Endodermal cell (in vitro differentiated cells): ENCODE data around the gene UGT1A10. TPM values are rescaled to one million over a fixed set of nuclear protein-coding genes. Genes with fewer than 3 reads are reported as not detected.
A peak's percentile ranks its signal among the peaks of the same experiment; 100 is the strongest.

Experiments used
- DNase-seq: peaks from one replicate; pipeline ENCODE4 v3.0.0-alpha.2; 2017
- H3K27ac ChIP-seq: 2 replicates; pipeline ENCODE4 v1.5.1; 2013; ENCODE audit warnings: mild to moderate bottlenecking, low read depth, low read length, moderate library complexity
- H3K27me3 ChIP-seq: 2 replicates; pipeline ENCODE4 v1.6.1; 2013; ENCODE audit warnings: mild to moderate bottlenecking, low read length, moderate library complexity; ENCODE audit not compliant: insufficient read depth, control insufficient read depth, poor library complexity, severe bottlenecking
- H3K36me3 ChIP-seq: 2 replicates; pipeline ENCODE4 v1.7.0; 2013; ENCODE audit warnings: mild to moderate bottlenecking, low read length, moderate library complexity; ENCODE audit not compliant: control insufficient read depth, insufficient read depth
- H3K4me1 ChIP-seq: one replicate; pipeline ENCODE4 v1.7.0; 2013; ENCODE audit warnings: low read length; ENCODE audit not compliant: control insufficient read depth, insufficient read depth
- H3K4me3 ChIP-seq: 2 replicates; pipeline ENCODE4 v1.5.1; 2013; ENCODE audit warnings: mild to moderate bottlenecking, low read length, moderate library complexity
- H3K9ac ChIP-seq: 2 replicates; pipeline ENCODE4 v1.6.1; 2013; ENCODE audit warnings: mild to moderate bottlenecking, low read length, moderate library complexity; ENCODE audit not compliant: poor library complexity, severe bottlenecking; ENCODE audit errors: extremely low read depth
- H3K9me3 ChIP-seq: 2 replicates; pipeline ENCODE4 v1.6.1; 2013; ENCODE audit warnings: mild to moderate bottlenecking, low read length, moderate library complexity; ENCODE audit not compliant: control insufficient read depth
- H3K27ac Mint-ChIP-seq: 2 replicates; pipeline ENCODE4 v1.8.0; 2020; ENCODE audit warnings: mixed read lengths
- H3K27me3 Mint-ChIP-seq: 2 replicates; pipeline ENCODE4 v1.8.0; 2021; ENCODE audit warnings: mild to moderate bottlenecking, mixed read lengths; ENCODE audit not compliant: insufficient read depth
- H3K36me3 Mint-ChIP-seq: 2 replicates; pipeline ENCODE4 v1.8.0; 2020; ENCODE audit warnings: low read depth, mixed read lengths
- H3K4me1 Mint-ChIP-seq: 2 replicates; pipeline ENCODE4 v1.8.0; 2020; ENCODE audit warnings: mixed read lengths
- H3K4me3 Mint-ChIP-seq: 2 replicates; pipeline ENCODE4 v1.8.0; 2020; ENCODE audit warnings: mild to moderate bottlenecking, moderate library complexity, mixed read lengths
- H3K9me3 Mint-ChIP-seq: 2 replicates; pipeline ENCODE4 v1.8.0; 2020; ENCODE audit warnings: mild to moderate bottlenecking, mixed read lengths
- CTCF ChIP-seq: fragments of 200-600 bp; sonication (generic); conservative IDR thresholded peaks from 2 replicates; pipeline ENCODE4 v1.5.0; 2021; ENCODE audit warnings: antibody characterized with exemption, mild to moderate bottlenecking
- WGBS, 2 experiments: methylation state at CpG; one replicate each; pipeline versions ENCODE4 v1.1.5 to v1.1.7; 2013; ENCODE audit warnings: missing lambda C conversion rate in 2 of 2, mixed read lengths in 1 of 2; ENCODE audit not compliant: insufficient coverage in 1 of 2, insufficient read length in 1 of 2; 5-methylcytosine and 5-hydroxymethylcytosine counted together
- total RNA-seq, 2 donors: library from RNA; stranded (reverse); fragmentation: NEBNext Ultra II Directional in 1 of 2; extraction: Animal tissue kit (Norgen Biotek cat#: 25700) in 1 of 2; gene quantifications; 2 replicates in 1 of 2; 3 replicates in 1 of 2; pipeline ENCODE4 v1.2.1, GENCODE V29; 2021

The UGT1A10 gene
- total RNA-seq, 2 donors from 2014 or later, result 0.13 TPM; not detected in 1

DNA sequence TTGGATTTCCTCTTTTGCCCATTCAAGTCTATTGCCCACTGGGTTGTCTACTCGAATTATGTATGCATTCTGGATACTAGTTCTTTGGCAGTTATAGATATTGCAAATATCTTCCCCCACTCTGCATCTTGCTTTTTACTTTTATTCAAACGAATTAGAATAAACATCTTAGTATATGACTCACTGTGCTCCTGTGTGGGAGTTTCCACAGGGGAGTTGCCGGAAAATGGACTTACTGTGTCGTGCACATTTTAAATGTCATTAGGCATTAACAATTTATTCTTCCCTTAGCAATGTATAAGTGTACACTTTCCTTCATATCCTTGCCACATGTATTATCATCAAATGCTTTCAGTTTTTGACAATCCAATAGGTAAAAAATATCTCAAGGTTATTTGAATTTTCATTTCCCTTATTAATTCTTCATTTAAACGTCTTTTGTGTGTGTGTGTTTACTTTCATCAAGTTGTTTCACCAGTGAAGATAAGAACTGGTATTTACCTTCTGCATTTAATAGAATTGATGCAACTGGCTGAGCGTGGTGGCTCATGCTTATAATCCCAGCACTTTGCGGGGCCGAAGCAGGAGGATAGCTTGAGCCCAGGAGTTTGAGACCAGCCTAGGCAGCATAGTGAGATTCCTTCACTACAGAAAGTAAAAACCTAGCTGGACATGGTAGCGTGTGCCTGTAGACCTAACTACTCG lies 71.8 kb downstream of the UGT1A10 start:
- no peaks in the 10 kb centered on the region for H3K4me1 ChIP-seq
- no peak overlapping the region for H3K4me3 ChIP-seq
- no peaks in the 10 kb centered on the region for H3K36me3 Mint-ChIP-seq
- 89 to 92% methylated on average over 8 to 9 of the region's 10 CpGs for WGBS, 2 experiments
- peaks cover 5% of the 10 kb centered on the region for H3K4me1 Mint-ChIP-seq
- no peaks in the 10 kb centered on the region for H3K27me3 Mint-ChIP-seq
- DNase-seq, result no peak
- no peak overlapping the region for H3K27ac ChIP-seq
- H3K27me3 ChIP-seq, result no peaks in the 10 kb centered on the region
- H3K9me3 Mint-ChIP-seq, result no peaks in the 10 kb centered on the region
- H3K36me3 ChIP-seq, result no peaks in the 10 kb centered on the region
- no peak overlapping the region for H3K27ac Mint-ChIP-seq
- H3K4me3 Mint-ChIP-seq, result no peak overlapping the region
- H3K9me3 ChIP-seq, result no peaks in the 10 kb centered on the region
- no peak for TF ChIP-seq CTCF
- no peak overlapping the region for H3K9ac ChIP-seq

DNA sequence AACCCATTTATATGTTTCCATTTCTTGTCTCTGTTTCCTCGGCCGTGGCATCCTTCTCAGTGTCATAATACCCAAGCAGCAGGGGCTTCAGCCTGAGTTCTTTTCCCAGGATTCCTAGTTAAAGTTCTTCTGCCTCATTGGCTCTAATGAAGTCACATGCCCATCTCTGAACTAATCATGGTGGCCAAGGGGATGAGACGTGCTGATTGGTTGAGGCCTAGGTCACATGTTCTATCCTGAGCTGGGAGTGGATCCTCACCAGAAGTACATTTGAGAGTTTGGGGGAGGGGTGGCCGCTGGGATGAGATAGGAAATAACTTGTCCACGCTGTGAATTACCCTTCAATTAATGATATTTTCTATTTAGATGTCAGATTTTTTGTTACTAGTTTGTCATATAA lies 72.7 kb downstream of the UGT1A10 start:
- no peaks in the 10 kb centered on the region for H3K36me3 Mint-ChIP-seq
- Histone ChIP-seq H3K27me3 (no peaks in the 10 kb centered on the region), H3K27ac (no peak overlapping the region), H3K9me3 (no peaks in the 10 kb centered on the region), H3K4me1 (no peaks in the 10 kb centered on the region), H3K4me3 (no peak overlapping the region), H3K9ac (no peak overlapping the region), H3K36me3 (no peaks in the 10 kb centered on the region)
- peaks cover 5% of the 10 kb centered on the region for H3K4me1 Mint-ChIP-seq
- no peak for DNase-seq
- no peak for TF ChIP-seq CTCF
- 89 to 100% methylated on average over 1 to 4 of the region's 5 CpGs for WGBS, 2 experiments
- H3K27me3 Mint-ChIP-seq, result no peaks in the 10 kb centered on the region
- no peaks in the 10 kb centered on the region for H3K9me3 Mint-ChIP-seq
- H3K27ac Mint-ChIP-seq, result no peak overlapping the region
- no peak overlapping the region for H3K4me3 Mint-ChIP-seq

DNA sequence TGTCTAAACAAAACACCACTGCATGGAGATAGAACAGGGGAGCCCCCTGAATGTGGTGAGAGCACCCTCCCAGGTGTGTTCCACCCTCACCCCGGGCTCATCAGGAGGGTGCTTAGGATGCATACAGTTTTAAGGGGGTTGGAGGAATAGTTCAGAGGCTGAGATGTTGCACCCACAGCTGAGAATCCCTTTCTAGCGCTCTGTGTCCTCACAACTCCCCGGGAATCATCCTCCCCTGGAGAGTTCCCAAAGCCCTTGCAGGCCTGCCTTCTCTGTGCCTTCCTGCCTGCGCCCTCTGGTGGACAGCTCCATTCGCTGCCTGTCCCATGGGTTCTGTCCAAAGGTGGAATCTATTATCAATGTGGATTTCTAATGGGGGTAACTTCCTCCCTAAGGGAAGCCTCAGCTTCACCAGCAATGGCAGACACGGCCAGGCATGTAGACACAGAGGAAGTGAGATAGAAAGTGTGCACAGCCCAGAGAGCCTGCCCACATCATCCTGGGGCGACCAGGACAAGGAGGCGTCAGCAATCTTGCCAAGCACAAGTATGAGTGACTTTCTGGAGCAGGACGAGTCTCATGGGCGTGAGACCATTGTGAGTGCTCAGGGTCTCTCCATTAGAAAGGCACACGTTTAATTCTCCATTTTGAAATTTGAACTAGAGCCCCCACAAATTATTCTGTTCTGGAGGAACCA lies 75.2 kb downstream of the UGT1A10 start:
- peaks cover 5% of the 10 kb centered on the region for H3K4me1 Mint-ChIP-seq
- Histone ChIP-seq H3K4me3 (no peak overlapping the region), H3K9me3 (no peaks in the 10 kb centered on the region), H3K9ac (no peak overlapping the region), H3K36me3 (no peaks in the 10 kb centered on the region), H3K27me3 (no peaks in the 10 kb centered on the region), H3K4me1 (no peaks in the 10 kb centered on the region), H3K27ac (no peak overlapping the region)
- no peaks in the 10 kb centered on the region for H3K36me3 Mint-ChIP-seq
- 48 to 58% methylated on average over 10 to 11 of the region's 11 CpGs for WGBS, 2 experiments
- peak; percentile 93 for DNase-seq
- no peak overlapping the region for H3K27ac Mint-ChIP-seq
- peak; percentile 96 for TF ChIP-seq CTCF
- H3K9me3 Mint-ChIP-seq, result no peaks in the 10 kb centered on the region
- peaks cover 7% of the 10 kb centered on the region for H3K27me3 Mint-ChIP-seq
- H3K4me3 Mint-ChIP-seq, result no peak overlapping the region
